Mucosa of descending colon (tissue), 3 donors: ENCODE measurements around the gene TRABD2B. TPM values are rescaled to one million over a fixed set of nuclear protein-coding genes. Genes with fewer than 3 reads are reported as not detected.

Experiments
- ATAC-seq: fragments of 200-7000 bp; cut with Tn5 transposase; one replicate; pipeline ENCODE4 v1.9.1; 2020; ENCODE audit warnings: mild to moderate bottlenecking, moderate library complexity
- DNase-seq, 3 donors: peaks; one replicate each; pipeline ENCODE4 v3.0.0-alpha.2; 2020
- H3K36me3 ChIP-seq: fragments of 200-600 bp; one replicate; pipeline ENCODE4 v1.8.0; 2021; ENCODE audit warnings: low read depth, mild to moderate bottlenecking
- H3K4me1 ChIP-seq: fragments of 200-600 bp; one replicate; pipeline ENCODE4 v1.8.0; 2021; ENCODE audit warnings: low read depth, mild to moderate bottlenecking
- H3K4me3 ChIP-seq: fragments of 200-600 bp; one replicate; pipeline ENCODE4 v1.8.0; 2021; ENCODE audit warnings: mild to moderate bottlenecking
- H3K9me3 ChIP-seq: fragments of 200-600 bp; one replicate; pipeline ENCODE4 v1.8.0; 2021; ENCODE audit warnings: mild to moderate bottlenecking
- intact Hi-C, 2 donors: fragments of 100-400 bp; cut with DNase I in 1 of 2; cut with micrococcal nuclease in 1 of 2; formaldehyde crosslinking; loops; one replicate each; pipeline versions ENCODE4 v1.11.0 to v1.11.1; 2022; cut with DNase I, micrococcal nuclease
- long read RNA-seq, 2 donors: library from polyadenylated mRNA; unstranded; transcript quantifications; one replicate each; pipeline ENCODE4 v2.0.0, GENCODE V29; 2019 to 2021
- total RNA-seq, 3 donors: library from RNA; stranded (reverse); fragmentation: NEBNext Ultra II Directional in 2 of 3; extraction: Animal tissue kit (Norgen Biotek cat#: 25700) in 2 of 3; gene quantifications; one replicate each; pipeline versions ENCODE4 v1.2.1 to v1.2.4, GENCODE V29; 2021 to 2023
- TF ChIP-seq, protein P1 (sequence below): fragments of 200-600 bp; IDR thresholded peaks from one replicate; pipeline ENCODE4 v1.8.0; 2022; ENCODE audit warnings: antibody characterized with exemption, mild to moderate bottlenecking
- donor health status: DM: no; HTN: no; CAD: no; lungs with moderate emphysema.
- donor health status: DM: no; HTN: no; CAD: no.
- donor health status: DM: no; HTN: yes; CAD: no.

TRABD2B gene
- total RNA-seq = 1 to 10 TPM in 2 of 3 donors, under 1 TPM in 1; 0.35 to 2.0 (median 2.0) TPM
- long read RNA-seq, donor 1, full-length matches to known transcripts = 2 of 4 reads
- long read RNA-seq, donor 1, partial matches to known transcripts = 0 of 4 reads
- long read RNA-seq, donor 1, other reads (novel, unspliced or antisense) = 2 of 4 reads
- long read RNA-seq, donor 2 = 0 reads

DNA sequence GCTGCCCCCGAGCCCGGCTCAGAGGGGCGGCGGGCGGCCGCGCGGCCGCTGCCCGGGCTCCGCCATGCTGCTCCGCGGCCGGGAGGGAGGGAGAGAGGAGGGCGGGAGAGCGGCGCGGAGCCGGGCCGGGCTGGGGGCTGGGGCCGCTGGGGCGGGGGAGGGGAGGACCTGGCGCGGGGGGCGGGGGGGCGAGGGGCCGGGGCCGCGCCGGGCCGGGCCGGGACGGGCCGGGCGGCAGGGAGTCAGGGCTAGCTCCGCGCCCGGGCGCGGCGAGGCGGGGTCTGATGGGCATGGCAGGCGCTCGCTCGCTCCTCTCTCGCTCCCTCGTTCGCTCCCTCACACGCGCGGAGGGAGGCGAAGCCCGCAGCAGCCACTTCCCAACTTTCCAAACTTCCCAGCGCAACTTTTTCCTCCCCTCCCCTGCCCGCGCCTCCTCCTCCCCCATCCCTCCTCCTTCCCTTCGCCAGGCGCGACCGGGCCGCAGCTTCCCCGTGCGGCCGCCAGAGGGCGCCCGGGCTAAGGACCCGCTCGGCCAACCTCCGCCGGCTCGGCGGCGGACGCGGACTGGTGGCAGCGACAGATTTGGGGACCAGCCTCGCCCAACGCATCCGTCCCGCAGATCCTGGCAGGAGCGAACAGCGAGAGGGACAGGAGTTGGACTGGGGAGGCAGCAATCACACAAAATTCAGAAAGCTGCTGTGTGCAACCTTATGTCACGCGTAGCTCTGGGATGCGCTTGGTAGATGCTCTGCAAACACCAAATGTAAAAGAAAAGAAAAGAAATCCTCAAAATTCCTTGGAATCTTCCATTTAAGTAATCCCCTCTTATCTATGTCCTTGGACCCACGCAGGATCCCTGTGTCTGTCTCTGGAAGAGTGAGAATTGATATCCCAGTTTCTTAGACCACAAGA lies at the start of gene TRABD2B:
Gene TRABD2B, minus strand, starts transcription at position 97 of the 912 bp plus-strand sequence.
- intact Hi-C loops = no loop called here
- TF ChIP-seq, protein P1, sequence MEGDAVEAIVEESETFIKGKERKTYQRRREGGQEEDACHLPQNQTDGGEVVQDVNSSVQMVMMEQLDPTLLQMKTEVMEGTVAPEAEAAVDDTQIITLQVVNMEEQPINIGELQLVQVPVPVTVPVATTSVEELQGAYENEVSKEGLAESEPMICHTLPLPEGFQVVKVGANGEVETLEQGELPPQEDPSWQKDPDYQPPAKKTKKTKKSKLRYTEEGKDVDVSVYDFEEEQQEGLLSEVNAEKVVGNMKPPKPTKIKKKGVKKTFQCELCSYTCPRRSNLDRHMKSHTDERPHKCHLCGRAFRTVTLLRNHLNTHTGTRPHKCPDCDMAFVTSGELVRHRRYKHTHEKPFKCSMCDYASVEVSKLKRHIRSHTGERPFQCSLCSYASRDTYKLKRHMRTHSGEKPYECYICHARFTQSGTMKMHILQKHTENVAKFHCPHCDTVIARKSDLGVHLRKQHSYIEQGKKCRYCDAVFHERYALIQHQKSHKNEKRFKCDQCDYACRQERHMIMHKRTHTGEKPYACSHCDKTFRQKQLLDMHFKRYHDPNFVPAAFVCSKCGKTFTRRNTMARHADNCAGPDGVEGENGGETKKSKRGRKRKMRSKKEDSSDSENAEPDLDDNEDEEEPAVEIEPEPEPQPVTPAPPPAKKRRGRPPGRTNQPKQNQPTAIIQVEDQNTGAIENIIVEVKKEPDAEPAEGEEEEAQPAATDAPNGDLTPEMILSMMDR = peak; percentile 93
- peaks cover 3% of the 10 kb centered on the region for H3K4me1 ChIP-seq
- no peaks in the 10 kb centered on the region for H3K9me3 ChIP-seq
- H3K4me3 ChIP-seq = peak within 1 kb of the TSS; percentile 17
- H3K36me3 ChIP-seq = no peaks in the 10 kb centered on the region
- peak; percentile 70 to 86 (median 82) for DNase-seq
- peak; percentile 95 for ATAC-seq

DNA sequence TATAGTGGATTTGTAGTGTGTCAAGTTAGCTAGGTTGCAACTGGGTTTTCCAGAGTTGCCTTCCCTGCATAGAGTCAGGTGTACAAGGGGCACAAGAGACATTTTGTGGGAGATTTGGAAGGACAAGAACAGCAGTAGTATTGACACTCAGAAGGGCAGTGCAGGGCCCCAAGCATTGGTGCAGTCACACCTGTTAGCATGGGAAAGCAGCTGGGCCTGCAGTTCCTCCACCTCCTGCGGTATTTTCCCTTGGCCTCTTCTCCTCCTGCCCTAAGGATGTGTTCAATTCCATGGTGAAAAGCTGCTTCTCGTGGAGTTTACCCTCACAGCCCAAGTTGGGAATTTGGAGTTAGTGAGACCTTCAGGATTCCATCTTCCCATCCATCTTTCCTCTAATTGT lies 47.1 kb upstream of the TRABD2B start:
- Histone ChIP-seq H3K36me3 (no peaks in the 10 kb centered on the region), H3K9me3 (no peaks in the 10 kb centered on the region), H3K4me3 (no peak overlapping the region), H3K4me1 (no peaks in the 10 kb centered on the region)
- no peak for ATAC-seq
- TF ChIP-seq, protein P1 = no peak
- intact Hi-C loops = no loop called here
- DNase-seq = no peak

DNA sequence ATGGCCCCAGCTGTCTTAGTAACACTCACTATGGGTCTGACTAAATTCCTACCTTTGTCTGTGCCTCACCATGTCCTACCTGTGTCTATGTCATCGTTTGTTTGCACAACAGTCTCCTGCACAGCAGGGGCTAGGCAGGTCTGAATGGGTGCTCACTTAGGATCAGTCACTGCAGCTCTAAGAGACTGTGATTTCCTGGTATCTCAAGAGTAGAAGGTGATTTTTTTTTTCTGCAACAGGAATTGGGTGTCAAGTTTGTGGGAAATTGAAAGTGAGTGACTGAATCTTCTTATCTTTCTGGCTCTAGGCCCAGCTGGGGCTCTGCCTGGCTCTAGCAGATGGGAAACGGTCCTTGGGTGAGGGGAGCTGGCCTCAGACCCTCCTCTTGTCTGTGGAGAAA lies 46.4 kb upstream of the TRABD2B start:
- Histone ChIP-seq H3K9me3 (no peaks in the 10 kb centered on the region), H3K4me1 (no peaks in the 10 kb centered on the region), H3K36me3 (no peaks in the 10 kb centered on the region), H3K4me3 (no peak overlapping the region)
- TF ChIP-seq, protein P1 = no peak
- ATAC-seq (peak; percentile 67), DNase-seq (no peak)
- intact Hi-C loops = no loop called here

DNA sequence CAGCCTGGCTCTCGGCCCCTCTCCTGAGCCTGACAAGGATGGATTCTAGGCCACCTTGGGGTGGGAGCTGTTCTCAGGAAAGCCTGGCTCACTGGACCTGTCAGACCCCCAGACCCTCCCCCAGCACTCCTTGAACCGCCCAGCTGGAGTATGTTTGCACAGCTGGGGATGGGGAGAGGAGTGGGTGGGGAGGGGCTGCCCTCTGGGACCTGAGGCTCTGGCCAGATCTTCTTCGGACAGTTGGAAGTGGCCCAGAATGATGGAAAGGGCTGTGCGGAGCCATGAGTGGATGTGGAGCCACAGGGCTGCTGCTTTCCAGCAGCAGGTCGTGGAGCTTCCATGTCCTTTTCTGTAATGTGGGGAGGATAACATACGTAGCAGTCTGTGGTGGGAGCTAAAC lies 43.0 kb upstream of the TRABD2B start:
- DNase-seq (no peak), ATAC-seq (no peak)
- TF ChIP-seq, protein P1 = no peak
- Histone ChIP-seq H3K9me3 (no peaks in the 10 kb centered on the region), H3K4me1 (no peaks in the 10 kb centered on the region), H3K4me3 (no peak overlapping the region), H3K36me3 (no peaks in the 10 kb centered on the region)
- intact Hi-C loops = no loop called here

DNA sequence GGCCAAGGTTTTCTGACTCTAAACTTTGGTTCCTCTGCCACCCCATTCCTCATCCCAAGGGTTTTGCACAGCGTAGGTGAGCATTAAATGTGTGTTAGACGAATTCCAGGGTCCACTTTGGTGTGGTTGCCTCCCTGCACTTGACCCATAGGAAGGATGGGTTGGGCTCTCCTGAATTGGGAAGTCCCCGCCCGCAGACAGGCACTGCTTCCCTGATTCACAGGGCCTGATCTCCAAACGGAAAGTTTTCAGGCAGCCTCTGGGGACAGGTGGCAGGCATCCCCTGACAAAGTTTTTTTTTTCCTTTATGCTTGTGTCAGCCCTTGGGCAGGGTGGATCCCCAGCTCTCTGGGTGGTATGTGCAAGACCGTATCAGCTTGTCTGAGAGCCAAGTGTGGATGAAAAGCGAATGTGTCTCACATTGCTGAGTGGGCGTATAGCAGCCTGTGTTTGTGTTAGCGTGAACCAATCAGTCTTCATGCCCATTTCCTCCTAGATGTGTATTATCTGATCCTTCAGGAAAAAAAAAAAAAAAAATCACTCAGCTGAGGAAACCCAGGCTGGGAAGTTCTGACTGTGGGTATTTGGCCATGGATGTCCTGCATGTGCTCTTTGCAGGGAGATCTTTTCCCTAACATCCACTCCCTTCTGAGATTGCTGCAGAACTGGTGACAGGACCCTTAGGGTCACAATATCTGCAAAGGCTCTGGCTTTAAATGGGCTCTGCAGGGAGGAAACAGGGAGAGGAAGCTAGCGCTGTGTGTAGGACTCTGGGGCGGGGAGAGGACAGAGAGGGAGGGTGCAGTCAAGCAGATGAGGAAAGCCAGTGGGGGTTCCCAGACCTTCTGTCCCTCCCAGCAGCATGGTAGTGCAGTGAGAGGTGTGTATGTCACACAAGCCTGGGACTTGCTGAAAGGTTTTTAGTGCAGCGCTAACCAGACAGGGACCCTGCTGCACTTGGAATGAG lies 42.2 kb upstream of the TRABD2B start:
- H3K4me1 ChIP-seq = no peaks in the 10 kb centered on the region
- H3K36me3 ChIP-seq = no peaks in the 10 kb centered on the region
- intact Hi-C loops = no loop called here
- TF ChIP-seq, protein P1 = no peak
- no peak overlapping the region for H3K4me3 ChIP-seq
- H3K9me3 ChIP-seq = no peaks in the 10 kb centered on the region
- ATAC-seq = peak; percentile 47
- DNase-seq = no peak
